Gastroesophageal sphincter (tissue), 3 donors: ENCODE measurements around the gene SPARCL1.

Experiments used
- POLR2A ChIP-seq, 2 donors: fragments of 450-650 bp; IDR thresholded peaks; one replicate each; pipeline ENCODE4 v1.6.1; 2017; ENCODE audit warnings: antibody characterized with exemption in 2 of 2, mild to moderate bottlenecking in 2 of 2, moderate library complexity in 1 of 2
- TF ChIP-seq, protein P1 (sequence below), 4 experiments: fragments of 200-600 bp in 2 of 4; fragments of 450-650 bp in 2 of 4; sonication (generic) in 1 of 4; IDR thresholded peaks; one replicate each; pipeline ENCODE4 v1.5.1; 2017 to 2019; ENCODE audit warnings: antibody characterized with exemption in 4 of 4, mild to moderate bottlenecking in 2 of 4, moderate library complexity in 2 of 4

DNA sequence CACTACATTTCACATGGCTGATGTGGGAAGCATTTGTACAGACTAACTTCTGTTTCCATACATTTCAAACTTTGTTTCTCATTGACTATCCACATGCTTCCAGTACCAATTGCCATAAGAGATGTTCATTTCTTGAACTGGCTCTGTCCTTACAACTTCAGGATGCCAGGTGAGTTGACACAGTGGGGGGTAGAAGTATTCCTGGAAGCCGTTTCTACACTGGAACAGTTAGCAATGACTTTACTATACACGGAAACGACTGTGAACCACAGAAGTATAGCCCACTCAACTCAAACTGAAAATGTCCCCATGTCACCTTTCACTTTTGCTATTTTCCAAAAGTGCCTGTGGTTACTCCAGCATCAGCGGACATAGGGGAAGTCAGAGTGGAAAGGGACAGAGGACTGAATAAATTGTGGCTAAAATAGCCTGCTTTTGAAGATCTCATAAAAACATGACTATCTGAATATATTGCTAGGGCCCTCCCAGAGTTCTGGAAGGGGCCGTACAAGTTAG, 41.2 kb upstream of the SPARCL1 start:
- TF ChIP-seq, protein P1, sequence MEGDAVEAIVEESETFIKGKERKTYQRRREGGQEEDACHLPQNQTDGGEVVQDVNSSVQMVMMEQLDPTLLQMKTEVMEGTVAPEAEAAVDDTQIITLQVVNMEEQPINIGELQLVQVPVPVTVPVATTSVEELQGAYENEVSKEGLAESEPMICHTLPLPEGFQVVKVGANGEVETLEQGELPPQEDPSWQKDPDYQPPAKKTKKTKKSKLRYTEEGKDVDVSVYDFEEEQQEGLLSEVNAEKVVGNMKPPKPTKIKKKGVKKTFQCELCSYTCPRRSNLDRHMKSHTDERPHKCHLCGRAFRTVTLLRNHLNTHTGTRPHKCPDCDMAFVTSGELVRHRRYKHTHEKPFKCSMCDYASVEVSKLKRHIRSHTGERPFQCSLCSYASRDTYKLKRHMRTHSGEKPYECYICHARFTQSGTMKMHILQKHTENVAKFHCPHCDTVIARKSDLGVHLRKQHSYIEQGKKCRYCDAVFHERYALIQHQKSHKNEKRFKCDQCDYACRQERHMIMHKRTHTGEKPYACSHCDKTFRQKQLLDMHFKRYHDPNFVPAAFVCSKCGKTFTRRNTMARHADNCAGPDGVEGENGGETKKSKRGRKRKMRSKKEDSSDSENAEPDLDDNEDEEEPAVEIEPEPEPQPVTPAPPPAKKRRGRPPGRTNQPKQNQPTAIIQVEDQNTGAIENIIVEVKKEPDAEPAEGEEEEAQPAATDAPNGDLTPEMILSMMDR (IDR thresholded peaks at IDR 0.05): no peak
- no peak for TF ChIP-seq POLR2A (IDR thresholded peaks at IDR 0.05)
